Activated naive CD4-positive, alpha-beta T cell treated with anti-CD3 and anti-CD28 coated beads, Interleukin-2, amount 10 ng/mL, durations not matched to agents 5 hours and 36 hours (primary cell): ENCODE measurements around the gene MAPT. TPM values are rescaled to one million over a fixed set of nuclear protein-coding genes. Genes with fewer than 3 reads are reported as not detected.

Experiments
- total RNA-seq, 2 experiments: library from RNA; stranded (reverse); gene quantifications; one replicate each; pipeline ENCODE4 v1.2.3, GENCODE V29; 2021

The MAPT gene
- under 1 TPM; 0.18 to 0.26 TPM for total RNA-seq

DNA sequence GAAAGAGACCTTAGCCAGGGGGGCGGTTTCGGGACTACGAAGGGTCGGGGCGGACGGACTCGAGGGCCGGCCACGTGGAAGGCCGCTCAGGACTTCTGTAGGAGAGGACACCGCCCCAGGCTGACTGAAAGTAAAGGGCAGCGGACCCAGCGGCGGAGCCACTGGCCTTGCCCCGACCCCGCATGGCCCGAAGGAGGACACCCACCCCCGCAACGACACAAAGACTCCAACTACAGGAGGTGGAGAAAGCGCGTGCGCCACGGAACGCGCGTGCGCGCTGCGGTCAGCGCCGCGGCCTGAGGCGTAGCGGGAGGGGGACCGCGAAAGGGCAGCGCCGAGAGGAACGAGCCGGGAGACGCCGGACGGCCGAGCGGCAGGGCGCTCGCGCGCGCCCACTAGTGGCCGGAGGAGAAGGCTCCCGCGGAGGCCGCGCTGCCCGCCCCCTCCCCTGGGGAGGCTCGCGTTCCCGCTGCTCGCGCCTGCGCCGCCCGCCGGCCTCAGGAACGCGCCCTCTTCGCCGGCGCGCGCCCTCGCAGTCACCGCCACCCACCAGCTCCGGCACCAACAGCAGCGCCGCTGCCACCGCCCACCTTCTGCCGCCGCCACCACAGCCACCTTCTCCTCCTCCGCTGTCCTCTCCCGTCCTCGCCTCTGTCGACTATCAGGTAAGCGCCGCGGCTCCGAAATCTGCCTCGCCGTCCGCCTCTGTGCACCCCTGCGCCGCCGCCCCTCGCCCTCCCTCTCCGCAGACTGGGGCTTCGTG is at the start of gene MAPT:
MAPT (plus strand) TSS at position 533 of the 763 bp plus-strand sequence. CDS start 67,784 bp downstream, outside the sequence.

DNA sequence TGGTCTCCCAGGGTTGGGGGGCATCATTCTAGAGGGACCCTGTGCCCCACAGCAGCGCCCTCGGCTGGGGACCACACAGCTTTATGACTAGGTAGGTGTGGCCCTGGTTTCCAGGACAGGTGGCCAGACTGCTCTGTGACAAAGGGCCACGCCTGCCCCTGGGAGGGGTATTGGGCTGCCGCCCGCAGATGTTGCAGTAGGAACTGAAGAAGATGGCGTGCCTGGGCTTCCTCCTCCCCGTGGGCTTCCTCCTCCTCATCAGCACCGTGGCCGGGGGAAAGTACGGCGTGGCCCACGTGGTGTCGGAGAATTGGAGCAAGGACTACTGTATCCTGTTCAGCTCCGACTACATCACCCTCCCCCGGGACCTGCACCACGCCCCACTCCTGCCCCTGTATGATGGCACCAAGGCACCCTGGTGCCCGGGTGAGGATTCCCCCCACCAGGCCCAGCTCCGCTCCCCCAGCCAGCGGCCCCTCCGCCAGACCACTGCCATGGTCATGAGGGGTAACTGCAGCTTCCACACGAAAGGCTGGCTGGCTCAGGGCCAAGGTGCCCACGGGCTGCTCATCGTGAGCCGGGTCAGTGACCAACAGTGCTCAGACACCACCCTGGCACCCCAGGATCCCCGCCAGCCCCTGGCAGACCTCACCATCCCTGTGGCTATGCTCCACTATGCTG is 49.5 kb upstream of the MAPT start, which contains the start of gene SPPL2C:
SPPL2C (plus strand) TSS at position 187 of the 681 bp plus-strand sequence; CDS start at position 213, 26 bp downstream.

DNA sequence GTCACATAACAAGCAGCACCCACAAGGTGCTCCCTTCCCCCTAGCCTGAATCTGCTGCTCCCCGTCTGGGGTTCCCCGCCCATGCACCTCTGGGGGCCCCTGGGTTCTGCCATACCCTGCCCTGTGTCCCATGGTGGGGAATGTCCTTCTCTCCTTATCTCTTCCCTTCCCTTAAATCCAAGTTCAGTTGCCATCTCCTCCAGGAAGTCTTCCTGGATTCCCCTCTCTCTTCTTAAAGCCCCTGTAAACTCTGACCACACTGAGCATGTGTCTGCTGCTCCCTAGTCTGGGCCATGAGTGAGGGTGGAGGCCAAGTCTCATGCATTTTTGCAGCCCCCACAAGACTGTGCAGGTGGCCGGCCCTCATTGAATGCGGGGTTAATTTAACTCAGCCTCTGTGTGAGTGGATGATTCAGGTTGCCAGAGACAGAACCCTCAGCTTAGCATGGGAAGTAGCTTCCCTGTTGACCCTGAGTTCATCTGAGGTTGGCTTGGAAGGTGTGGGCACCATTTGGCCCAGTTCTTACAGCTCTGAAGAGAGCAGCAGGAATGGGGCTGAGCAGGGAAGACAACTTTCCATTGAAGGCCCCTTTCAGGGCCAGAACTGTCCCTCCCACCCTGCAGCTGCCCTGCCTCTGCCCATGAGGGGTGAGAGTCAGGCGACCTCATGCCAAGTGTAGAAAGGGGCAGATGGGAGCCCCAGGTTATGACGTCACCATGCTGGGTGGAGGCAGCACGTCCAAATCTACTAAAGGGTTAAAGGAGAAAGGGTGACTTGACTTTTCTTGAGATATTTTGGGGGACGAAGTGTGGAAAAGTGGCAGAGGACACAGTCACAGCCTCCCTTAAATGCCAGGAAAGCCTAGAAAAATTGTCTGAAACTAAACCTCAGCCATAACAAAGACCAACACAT is 104.9 kb downstream of the MAPT start, which contains the start of gene STH:
STH (plus strand) TSS at position 264 of the 913 bp plus-strand sequence; CDS start at position 294, 30 bp downstream.

Other genes starting within 250 kb of the MAPT start
- gene CRHR1, start 110.2 kb upstream of the MAPT start, total RNA-seq, result not detected
- gene SPPL2C, start 49.7 kb upstream of the MAPT start, total RNA-seq, result not detected
- gene STH, start 104.7 kb downstream of the MAPT start, total RNA-seq, result not detected